NCI-H82 (cell line): ENCODE measurements around the gene TPH1.

Experiments
- DNase-seq: peaks from one replicate; lab custom pipeline; 2025; lab: John Stamatoyannopoulos, UW

The TPH1 gene

DNA sequence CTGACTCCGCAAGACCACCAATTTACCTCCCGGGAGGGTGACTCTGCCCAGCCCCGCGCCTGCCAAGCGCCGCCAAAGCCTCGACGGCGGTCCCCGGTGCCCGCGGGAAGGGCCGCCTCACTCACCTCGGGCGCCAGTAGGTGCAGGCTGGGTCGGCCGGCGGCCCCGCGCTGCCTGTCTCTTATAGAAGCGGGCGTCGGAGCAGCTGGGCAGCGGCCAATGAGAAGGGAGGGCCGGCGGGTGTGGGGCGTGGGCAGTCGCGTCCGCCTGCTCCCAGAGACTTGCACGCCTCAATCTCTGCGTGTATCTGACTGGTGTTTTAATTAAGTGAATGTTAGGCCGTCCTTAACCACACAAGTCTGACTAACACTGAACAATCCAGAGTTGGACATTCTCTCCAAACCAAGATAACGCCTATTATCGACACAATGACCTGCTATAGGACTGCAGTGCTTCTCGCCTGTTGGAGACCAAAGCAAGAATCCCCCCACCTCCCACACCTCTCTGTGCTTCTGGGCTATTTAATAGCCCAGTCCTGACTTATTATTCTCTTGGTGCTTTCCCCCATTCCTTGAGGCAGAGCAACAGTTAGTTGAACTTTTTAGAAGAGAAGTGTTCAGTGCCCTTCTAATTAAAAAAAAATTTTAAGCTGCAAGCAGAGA lies at the start of gene TPH1:
Gene TPH1, minus strand, starts transcription at position 154 of the 662 bp plus-strand sequence. CDS start 5,507 bp downstream, outside the sequence.
- peak; percentile 81 for DNase-seq

DNA sequence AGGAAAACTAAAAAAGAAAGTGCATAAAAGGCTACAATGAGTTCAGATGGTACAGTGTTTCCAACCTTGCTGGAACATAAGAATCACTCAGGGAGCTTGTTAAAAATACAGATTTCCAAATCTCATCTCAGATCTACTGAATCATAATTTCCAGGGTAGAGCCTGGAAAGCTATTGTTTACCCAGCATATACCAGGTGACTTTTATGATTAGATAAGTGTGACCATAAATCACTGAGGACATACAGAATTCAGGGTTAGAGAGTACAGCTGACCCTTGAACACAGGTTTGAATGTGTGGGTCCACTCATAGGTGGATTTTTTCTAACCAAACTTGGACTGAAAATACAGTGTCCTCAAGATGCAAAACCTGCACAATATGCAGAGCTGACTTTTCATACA lies 47.9 kb upstream of the TPH1 start:
- no peak for DNase-seq

DNA sequence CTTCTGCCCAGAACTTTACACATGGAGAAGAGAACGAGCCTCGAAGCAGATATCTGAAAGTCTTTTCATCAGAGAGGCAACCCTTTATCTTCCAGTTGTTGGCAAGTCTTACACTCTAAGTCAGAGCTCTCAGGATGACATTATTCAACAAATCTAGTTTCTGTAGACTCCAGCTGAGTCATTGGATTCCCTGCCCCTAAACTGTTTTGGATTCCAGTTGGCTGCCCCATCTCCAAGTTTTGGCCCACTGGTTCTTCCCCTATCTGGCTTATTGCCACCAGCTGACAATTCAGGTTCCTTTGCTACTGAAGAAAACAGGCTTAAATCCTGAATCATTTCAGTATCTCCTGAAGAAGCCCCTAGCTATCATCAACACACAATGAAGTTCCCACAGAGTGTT lies 45.7 kb upstream of the TPH1 start:
- no peak for DNase-seq

DNA sequence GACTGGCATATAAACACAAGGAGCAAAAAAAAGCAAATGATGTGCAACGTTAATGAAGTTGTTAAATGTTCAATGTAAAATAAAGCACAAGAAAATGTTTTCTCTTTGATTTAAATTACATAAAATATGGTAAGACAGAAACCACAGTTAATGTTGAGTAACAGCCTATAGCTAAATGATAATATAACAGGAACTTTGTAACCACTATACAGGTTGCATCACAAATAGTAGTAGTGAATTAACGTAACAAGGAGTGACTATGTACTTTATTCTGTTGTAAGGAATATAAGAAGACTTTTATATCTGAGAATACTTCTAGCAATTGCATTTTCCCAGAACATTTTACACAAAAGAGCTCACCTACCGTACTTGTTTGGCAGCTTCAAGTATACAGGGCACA lies 42.9 kb upstream of the TPH1 start:
- no peak for DNase-seq

DNA sequence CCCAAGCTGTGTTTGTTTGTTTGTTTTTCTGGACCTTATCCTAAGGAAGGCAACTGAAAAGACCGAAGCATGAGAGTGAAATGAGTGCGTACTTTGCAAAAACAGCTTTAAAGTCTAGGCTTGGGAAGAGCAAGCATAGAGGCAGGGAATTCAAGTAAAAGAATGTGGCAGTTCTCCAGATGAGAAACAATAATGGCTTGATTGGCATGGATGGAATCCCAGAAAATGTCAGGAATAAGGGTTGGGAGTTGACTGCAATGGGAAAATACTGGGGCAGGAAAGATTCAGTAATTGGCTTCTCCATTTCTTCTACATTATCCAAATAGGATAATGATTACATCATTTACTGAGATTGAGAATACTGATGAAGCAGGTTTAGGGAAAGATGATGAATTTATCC lies 42.3 kb upstream of the TPH1 start:
- no peak for DNase-seq

DNA sequence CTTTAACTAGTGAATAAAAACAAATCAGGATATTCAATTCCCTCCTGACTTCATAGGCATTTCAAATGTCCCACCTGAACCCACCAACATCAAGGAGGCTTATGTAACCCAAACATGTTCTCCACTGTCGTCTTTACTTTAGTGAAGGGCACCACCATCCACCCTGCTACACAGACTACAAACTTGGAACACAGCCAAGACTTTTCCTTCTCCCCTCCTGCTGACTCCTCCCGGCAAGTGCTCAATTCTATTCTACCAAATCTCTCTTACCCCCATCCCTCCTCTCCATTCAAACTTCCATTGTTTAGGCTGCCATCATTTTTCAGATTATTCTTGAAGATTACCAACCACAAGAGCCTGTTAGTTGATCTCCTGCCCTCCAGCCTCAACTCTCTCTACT lies 35.5 kb upstream of the TPH1 start:
- DNase-seq, result peak; percentile 46

DNA sequence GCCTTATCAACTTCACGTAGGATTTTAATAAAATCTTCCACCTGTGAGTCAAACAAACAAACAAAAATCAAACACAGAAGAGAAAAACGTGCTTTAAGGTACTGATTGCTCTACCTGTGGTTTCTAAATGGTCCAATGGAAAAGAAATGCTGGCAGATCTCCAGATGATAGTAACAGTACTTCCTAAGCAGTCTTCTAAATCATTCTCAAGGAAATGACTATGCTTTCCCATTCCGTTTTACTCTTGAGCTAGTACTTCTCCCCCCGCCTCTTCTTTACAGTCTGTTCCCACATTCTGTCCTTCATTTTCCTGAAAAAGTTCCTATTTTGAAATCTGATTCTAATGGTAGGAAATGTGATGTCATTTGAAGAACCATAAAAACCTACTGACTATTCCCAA lies 34.4 kb upstream of the TPH1 start:
- DNase-seq, result no peak

DNA sequence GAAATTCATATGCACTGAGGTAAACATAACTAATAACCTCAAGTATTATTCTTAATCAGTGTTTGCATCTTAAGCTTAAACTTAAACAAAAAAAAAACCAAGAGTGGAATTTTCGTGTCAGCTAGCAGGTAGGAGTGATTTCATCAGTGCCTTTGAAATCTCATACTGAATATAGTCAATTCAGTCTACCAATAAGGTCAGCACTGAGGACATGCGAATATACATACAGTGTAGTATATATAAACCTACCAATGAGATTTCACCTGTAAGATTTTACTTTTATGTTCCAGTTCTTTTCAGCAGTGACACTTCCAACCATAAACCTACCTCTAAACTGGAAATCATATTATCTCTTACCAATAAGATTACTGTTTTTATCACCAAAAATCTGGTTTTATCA lies 32.8 kb upstream of the TPH1 start:
- no peak for DNase-seq

DNA sequence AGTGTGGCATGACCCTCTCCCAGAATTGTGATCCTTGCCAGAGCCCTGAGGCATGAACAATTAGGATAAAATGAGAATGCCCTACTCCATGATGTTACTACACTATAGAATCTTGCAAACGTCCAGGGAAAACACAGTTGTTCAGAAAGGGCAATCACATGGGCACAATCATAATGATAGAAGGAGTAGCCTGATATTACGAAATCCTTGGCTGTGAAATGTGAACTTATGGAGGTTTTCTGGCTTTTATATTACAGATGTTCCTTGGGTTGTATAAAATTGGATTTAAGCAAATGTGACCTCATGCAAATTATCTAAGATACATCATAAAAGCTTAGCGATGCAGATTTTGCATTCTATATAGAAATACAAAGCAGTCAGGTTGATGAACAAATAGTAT lies 29.4 kb upstream of the TPH1 start:
- no peak for DNase-seq

DNA sequence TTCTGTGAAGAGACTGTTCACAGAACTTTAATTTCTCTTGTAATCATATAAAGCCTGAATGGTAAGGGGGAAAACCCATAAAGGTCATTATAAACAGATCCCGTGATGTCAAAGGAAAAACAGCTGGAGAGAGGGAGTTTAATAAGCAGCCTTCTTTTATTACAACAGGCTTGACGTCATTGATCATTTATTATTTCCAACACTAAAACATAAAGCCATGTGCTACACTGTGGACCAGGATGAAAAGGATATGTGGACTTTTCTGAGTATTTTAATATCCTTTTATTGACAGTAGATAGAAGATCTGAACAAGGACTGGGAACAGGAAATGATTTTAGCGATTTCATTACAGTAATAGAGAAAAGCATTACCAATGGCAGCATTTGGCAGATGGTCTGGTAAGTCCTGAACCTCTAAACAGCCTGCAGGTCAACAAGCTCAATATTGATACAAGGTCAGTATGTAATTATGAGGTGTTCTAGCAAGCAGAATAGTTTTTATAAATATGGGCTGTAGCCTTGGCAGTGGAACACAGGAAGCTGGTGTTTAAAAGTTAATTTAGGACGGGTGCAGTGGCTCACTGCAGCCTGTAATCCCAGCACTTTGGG lies 25.1 kb upstream of the TPH1 start:
- peak; percentile 24 for DNase-seq

DNA sequence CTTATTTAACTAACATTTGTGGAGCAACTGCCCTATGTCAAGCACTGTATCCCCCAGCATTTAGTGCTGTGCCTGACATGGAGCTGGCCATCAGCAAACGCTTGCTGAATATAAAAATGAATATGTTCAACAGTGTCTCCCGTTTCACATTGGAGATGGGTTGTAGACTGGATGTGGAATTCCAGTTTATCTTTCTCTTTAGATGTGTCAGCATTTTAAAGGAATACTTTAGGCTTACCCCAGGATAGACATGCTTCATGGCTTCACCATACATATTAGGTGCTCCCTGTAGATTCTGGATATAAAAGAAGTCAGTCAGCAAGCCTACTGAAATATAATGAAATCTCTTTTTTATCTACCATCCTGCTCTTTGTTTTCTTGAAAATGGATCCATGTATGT lies 21.3 kb upstream of the TPH1 start:
- DNase-seq, result no peak

DNA sequence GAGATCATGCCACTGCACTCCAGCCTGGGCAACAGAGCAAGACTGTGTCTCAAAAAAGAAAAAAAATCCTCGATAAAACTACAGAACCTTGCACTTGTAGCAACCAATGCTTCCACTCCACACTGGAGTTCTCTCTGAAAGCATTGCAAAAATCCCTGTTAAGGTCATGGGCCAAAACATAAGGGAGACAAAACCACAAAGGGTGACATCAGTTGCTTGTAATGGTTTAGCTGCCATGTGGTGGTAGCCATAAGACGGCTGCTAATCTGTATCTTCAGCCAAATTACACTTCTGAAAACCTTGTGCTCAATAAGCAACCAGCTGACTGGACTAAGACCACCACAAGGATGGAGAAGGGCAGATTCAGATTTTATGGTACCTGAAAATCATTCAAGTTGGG lies 20.6 kb upstream of the TPH1 start:
- DNase-seq, result peak; percentile 42

DNA sequence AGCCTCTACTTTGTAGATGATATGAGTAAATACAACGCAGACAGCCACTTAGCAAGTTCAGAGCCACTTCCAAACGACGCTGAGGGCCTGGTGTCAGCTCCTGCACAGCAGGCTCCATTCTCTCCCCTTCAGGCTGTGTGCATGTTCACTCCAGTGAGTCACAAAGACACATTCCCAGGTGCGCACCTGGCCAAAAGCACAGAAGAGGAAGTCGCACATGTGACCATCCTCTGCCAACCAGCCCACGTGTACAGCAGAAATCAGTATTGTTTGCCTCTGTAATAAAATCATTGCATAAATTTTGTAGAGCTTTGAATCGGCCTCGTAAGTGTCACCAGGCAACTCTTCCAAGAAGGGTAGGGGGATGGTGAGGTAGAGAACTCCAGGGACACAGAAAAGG lies 19.5 kb upstream of the TPH1 start:
- DNase-seq, result peak; percentile 37

DNA sequence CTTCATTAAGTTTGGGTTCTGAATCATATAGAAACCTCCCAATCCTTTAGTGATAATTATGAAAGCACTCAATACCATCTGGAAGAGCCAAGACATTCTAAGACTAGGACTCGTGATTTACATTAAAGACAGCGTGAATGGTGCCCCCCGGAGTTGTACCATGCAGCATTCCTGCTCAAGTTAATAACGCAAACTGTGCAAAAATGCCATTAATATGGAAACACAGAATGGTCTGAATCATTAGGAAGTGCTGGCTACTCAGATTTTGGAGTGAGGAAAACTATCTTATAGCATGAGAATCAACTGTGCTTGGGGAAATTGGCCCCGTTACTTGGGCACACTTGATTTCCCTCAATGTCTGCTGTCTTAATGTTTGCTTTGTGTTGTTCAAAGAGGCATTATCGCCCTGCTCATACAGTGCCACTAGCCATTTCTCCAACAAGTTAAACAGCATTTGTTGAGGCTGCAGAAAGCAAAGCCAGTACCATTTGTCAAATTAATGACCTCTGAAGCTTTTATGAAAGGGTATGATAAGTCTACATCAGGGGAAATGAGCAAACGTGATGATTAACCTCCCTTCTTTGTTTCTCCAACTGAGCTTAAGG lies 18.5 kb upstream of the TPH1 start:
- DNase-seq, result no peak

DNA sequence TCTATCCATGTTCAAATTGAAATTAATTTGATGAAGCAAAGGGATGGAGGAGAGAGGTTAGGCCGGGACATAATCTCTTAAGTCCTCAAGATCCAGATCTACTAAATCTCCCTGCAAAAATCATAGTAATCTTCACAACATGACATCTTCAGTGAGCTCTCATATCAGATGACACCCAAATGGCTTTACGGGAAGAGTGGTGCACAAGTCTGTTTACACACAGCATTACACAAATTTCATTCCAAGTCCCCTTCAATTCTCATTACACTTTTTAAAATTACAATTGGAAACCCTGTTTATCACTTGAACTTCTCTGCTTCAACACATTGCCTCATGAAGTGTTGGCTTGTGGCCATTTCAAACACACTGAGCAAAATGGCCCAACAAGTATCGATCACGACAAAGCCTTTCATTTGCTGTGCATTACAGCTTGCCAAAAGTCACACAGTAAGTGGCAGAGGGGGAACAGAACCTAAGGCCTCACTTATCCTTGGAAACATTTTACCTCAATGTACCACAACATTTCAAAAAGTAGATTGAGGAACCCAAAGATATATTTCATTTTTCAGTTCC lies 17.9 kb upstream of the TPH1 start:
- peak; percentile 95 for DNase-seq

DNA sequence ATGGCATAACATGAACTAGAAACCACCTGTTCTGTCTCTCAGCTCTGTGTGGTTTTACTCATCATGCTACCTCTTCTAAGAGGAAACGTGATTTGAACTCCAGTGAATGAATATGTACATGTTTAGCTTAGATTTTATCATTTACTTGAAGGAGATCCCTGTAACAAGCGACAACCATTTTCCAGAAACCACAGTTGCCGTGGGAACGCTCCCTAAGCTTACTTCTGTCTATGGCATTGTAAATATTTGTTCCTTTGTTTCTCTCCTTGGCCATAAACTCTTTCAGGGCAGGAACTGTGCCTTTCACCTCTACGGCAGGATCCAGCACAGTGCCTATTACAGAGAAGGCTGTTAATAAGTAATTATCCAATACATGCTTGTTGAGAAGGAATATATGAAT lies 17.1 kb upstream of the TPH1 start:
- DNase-seq, result peak; percentile 54

DNA sequence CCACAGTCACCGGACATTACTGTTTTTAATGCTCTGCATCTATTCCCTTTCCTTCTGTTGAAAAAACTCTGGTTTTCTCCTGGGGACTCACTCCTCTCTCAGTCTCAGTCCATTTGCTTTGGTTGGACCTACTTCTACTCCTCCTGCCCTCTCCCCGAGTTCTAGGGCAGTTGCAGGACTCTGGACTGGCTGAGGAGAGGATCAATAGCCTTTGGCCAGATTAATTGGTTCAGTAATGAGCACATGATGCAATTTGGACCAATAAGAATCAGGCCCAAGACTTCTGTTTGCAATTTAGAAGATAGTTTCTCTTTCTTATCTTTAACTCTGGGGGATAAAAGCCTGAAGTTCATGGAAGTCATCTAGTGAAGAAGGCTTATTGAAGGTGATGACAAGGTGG lies 15.3 kb upstream of the TPH1 start:
- DNase-seq, result no peak

DNA sequence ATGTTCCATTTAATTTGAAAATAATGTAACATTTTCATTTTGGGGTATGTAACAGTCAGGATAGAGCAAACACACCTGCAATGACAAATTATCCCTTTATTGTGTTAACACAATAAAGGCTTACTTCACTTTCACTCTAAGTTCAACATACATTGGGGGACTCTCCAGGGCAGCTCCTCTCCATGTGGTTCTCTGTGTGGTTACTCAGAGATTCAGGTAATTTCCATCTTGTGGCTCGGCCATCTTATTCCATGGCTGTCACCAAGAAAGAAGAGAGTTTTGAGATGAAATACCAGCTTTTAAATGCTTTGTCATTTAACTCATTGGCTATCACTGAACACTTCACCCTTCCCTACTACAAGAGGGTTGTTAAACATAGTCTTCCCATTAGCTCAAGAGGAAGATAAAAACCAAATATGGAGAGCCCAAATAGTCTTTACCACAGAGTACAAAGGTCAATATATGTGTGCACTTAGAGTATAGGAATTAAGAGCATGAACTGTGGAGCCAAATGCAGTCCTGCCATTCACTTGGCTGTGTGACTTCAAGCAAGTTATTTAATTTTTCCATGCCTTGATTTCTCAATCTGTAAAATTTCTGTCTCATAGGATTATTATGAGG lies 10.6 kb upstream of the TPH1 start:
- DNase-seq, result no peak

DNA sequence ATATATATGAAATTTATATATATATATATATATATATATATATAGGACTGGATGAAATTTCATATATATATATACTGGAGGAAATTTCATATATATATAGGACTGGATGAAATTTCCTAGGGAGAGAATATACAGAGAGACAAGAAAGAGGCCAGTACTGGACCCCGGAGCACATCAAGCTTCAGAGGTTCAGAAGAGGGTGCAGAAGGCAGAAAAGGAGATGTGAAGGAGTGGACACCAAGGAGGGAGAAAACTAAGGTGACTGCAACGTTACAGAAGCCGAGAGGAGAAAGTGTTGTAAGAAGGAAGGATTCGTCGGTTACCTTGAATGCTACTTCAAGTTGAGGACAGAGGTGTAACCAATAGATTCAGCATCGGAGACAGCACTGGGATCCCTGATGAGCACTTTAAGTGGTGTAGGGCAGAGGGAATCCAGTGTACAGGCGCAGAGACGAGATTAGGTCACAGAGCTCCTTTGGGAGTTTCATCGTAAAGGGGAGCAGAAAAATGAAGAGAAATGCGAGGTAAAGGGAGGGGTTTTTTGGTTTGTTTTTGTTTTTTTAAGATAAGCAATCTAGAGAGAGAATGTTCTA lies 8.5 kb upstream of the TPH1 start:
- DNase-seq, result no peak

DNA sequence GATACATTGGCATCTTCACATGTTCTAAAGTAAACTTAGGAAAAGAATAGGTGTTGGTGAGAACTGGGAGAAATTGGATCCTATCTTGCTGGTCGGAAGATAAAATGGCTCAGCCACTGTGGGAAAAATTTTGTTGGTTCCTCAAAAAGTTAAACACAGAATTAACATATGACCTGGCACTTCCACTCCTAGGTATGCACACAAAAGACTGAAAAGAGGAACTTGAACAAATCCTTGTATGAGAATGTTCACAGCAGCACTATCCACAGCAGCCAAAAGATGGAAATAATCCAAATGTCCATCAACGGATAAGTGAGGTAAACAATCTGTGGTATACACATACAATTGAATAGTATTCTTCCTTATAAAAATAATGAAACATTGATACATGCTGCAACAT lies 4.8 kb upstream of the TPH1 start:
- no peak for DNase-seq

DNA sequence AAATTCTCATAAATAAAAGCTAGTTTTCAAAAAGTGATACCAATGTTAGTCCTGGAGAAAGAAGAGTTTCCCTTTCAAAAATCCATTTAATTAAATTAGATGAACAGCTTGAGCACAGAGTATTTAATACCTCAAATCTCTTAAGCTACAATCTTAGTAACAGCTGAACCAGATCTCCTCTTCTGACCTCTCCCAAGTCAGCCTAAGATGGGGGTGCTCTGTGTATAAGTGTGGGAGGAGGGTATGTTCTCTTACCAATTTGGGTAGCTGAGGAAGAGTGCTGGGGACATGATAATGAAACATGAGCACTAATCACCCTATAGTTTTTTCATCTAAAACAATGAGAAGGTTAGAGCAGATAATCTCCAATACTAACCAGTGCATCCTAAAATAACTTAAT lies 9.6 kb downstream of the TPH1 start:
- peak; percentile 94 for DNase-seq

DNA sequence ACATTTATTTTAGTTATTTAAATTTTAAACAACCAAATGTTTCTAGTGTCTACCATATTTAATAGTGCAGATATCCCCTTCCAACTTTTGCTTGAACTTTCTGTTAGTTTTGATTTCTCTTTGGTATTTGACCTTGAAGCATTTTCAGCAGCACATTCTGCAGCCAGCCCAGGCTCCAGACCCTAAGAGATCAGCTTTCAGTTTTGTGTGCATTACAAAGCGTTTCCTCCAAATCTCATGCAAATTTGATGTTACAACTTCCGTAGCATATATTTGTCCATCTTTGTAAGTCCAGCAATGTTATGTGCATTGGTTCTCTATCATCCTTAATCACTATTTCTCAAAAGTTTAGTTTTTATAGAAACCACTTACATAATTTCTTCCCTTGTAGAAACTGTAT lies 18.6 kb downstream of the TPH1 start:
- no peak for DNase-seq

DNA sequence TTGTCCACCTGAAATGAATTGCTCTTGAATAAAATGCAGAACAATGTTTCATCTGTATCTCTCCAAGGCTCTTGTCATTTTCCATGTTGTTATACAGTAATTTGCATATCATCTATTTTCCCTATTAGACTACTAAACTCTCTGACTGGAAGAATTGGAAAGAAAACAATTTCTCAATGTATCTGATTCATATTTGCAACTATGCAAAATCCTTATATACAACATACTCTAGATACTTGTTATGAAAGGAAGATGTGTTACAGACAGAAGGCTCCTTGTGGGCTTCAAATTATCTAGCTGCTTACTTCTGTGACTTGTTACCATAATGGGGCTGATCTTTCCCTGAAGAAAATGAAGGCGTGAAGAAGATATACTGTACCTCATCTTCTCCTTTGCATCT lies 23.6 kb downstream of the TPH1 start:
- no peak for DNase-seq
